ENCODE results near the gene RAB22A. TPM values are rescaled to one million over a fixed set of nuclear protein-coding genes. Genes with fewer than 3 reads are reported as not detected.
A peak's percentile ranks its signal among the peaks of the same experiment; 100 is the strongest.

The RAB22A gene
- total and polyA plus RNA-seq, 5 donors: 4.1 to 10.4 (median 9.0) TPM

GRCh38 chr20:58389324-58389967 lies 79.9 kb downstream of the RAB22A start:
- Histone ChIP-seq H3K27me3 (ENCODE audit: control insufficient read depth, insufficient read depth) (no peaks in the 10 kb centered on the region), H3K4me1 (ENCODE audit: control insufficient read depth, insufficient read depth, low read length) (peaks cover 19% of the 10 kb centered on the region), H3K4me3 (ENCODE audit: low read length) (peak overlapping the region; percentile 95), H3K9me3 (ENCODE audit: control insufficient read depth, low read length) (no peaks in the 10 kb centered on the region), H3K27ac (ENCODE audit: low read length) (peak overlapping the region; percentile 93)
- intact Hi-C loops (cut with DNase I): no loop called here
- ATAC-seq: peak; percentile 67 to 82
- 1% methylated on average over 56 of the region's 56 CpGs for WGBS
- DNase-seq: peak in 2 of 3 donors; percentile 51 to 76

DNA sequence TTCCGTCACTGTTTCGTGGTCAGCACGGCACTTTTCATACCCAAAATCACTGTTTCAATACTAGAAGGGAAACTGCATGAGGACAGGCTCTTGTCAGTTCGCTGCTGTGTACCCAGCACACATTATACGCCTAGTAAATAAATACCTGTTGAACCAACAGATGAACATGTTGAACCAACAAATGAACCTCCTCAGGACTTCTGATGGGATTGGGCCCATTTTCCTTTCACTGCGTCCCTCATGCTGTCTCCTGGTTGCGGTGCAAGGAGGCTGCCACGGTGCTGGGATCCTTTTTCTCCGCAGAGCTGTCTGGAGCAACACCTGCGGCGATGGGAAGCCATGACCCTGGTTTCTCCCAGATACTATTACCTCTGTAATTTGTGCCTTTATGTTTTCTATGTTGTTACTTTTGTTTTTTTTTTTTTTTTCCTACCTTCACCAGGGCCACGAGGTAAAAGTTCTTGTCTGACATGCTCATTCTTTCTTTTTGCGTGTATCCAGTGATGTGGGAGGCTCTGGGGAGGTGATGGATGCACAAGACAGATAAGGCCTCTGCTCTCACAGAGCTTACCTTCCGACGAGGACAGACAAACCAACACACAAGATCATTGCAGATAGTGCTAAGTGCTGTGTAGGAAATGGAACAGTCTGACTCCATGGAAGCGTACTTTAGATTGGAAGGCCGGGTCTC lies 80.6 kb downstream of the RAB22A start:
- no peaks in the 10 kb centered on the region for H3K9me3 ChIP-seq (ENCODE audit: control insufficient read depth, low read length)
- peak overlapping the region; percentile 95 for H3K4me3 ChIP-seq (ENCODE audit: low read length)
- 73% methylated on average over 17 of the region's 17 CpGs for WGBS
- H3K4me1 ChIP-seq (ENCODE audit: control insufficient read depth, insufficient read depth, low read length): peaks cover 19% of the 10 kb centered on the region
- ATAC-seq: no peak
- peak overlapping the region; percentile 93 for H3K27ac ChIP-seq (ENCODE audit: low read length)
- no peak for DNase-seq
- no peaks in the 10 kb centered on the region for H3K27me3 ChIP-seq (ENCODE audit: control insufficient read depth, insufficient read depth)
- intact Hi-C loops (cut with DNase I): no loop called here

- H3K27ac ChIP-seq (ENCODE audit: low read length): no peak overlapping the region
- no peaks in the 10 kb centered on the region for H3K9me3 ChIP-seq (ENCODE audit: control insufficient read depth, low read length)
- no peak for DNase-seq
- H3K4me3 ChIP-seq (ENCODE audit: low read length): peak overlapping the region; percentile 95
- peaks cover 19% of the 10 kb centered on the region for H3K4me1 ChIP-seq (ENCODE audit: control insufficient read depth, insufficient read depth, low read length)
- 95% methylated on average over 8 of the region's 8 CpGs for WGBS
- ATAC-seq: no peak
- H3K27me3 ChIP-seq (ENCODE audit: control insufficient read depth, insufficient read depth): no peaks in the 10 kb centered on the region
- intact Hi-C loops (cut with DNase I): no loop called here
Measured at GRCh38 chr20:58390659-58391035, 81.1 kb downstream of the RAB22A start.

DNA sequence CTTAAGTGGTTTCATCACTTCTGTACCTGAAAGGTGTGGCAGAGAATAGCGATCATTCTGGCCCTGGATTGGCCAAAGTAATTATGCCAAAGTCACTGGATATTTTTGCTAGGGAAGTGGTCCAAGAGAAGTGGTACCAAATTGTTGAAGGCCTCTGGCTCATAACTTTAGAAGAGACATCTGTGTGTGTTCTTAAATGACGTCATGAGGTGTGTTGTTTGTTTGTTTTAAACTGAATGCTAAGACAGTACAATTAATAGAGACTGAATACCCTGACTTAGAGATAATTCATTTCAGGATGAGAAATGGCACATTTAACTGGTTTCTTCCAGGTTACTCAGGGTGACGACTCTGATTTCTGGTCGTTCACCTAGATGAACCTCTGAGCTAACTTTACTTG lies 82.8 kb downstream of the RAB22A start:
- DNase-seq: no peak

GRCh38 chr20:58393299-58393698 lies 83.8 kb downstream of the RAB22A start:
- H3K27ac ChIP-seq (ENCODE audit: low read length): no peak overlapping the region
- no peak for DNase-seq
- intact Hi-C loops (cut with DNase I): no loop called here
- H3K9me3 ChIP-seq (ENCODE audit: control insufficient read depth, low read length): no peaks in the 10 kb centered on the region
- no peaks in the 10 kb centered on the region for H3K27me3 ChIP-seq (ENCODE audit: control insufficient read depth, insufficient read depth)
- no peak overlapping the region for H3K4me3 ChIP-seq (ENCODE audit: low read length)
- H3K4me1 ChIP-seq (ENCODE audit: control insufficient read depth, insufficient read depth, low read length): peaks cover 19% of the 10 kb centered on the region
- ATAC-seq: no peak
- 80% methylated on average over 3 of the region's 3 CpGs for WGBS

More for the DNA sequence above, 82.8 kb downstream of the RAB22A start:
- Histone ChIP-seq H3K27ac (ENCODE audit: low read length) (no peak overlapping the region), H3K9me3 (ENCODE audit: control insufficient read depth, low read length) (no peaks in the 10 kb centered on the region), H3K4me3 (ENCODE audit: low read length) (no peak overlapping the region), H3K4me1 (ENCODE audit: control insufficient read depth, insufficient read depth, low read length) (peaks cover 19% of the 10 kb centered on the region), H3K27me3 (ENCODE audit: control insufficient read depth, insufficient read depth) (no peaks in the 10 kb centered on the region)
- no peak for ATAC-seq
- intact Hi-C loops (cut with DNase I): no loop called here
- WGBS: 79% methylated on average over 4 of the region's 4 CpGs

DNA sequence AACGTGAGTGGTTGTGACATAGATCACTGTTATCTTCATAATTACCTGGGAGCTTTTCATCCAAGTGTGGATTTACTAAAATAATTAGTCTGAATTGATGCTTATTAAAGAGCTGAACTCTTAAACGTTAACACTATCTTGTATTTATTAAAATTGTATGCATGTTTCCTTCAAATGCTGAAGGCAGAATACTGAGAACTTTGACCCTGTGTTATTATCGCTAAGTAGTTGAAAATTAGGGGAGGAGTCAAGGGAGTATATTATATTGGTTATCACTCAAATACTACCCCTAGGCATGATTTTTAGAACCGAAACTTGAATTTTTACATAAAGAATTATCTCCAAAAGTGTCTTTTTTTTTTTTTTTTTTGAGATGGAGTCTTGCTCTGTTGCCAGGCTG lies 85.3 kb downstream of the RAB22A start:
- no peak for ATAC-seq
- no peaks in the 10 kb centered on the region for H3K9me3 ChIP-seq (ENCODE audit: control insufficient read depth, low read length)
- no peak overlapping the region for H3K27ac ChIP-seq (ENCODE audit: low read length)
- no peak for DNase-seq
- intact Hi-C loops (cut with DNase I): no loop called here
- WGBS: 81% methylated on average over 4 of the region's 4 CpGs
- H3K4me1 ChIP-seq (ENCODE audit: control insufficient read depth, insufficient read depth, low read length): peaks cover 18% of the 10 kb centered on the region
- H3K27me3 ChIP-seq (ENCODE audit: control insufficient read depth, insufficient read depth): no peaks in the 10 kb centered on the region
- no peak overlapping the region for H3K4me3 ChIP-seq (ENCODE audit: low read length)

- no peaks in the 10 kb centered on the region for H3K27me3 ChIP-seq (ENCODE audit: control insufficient read depth, insufficient read depth)
- intact Hi-C loops (cut with DNase I): no loop called here
- no peak for DNase-seq
Measured at GRCh38 chr20:58395604-58396003, 86.1 kb downstream of the RAB22A start.

GRCh38 chr20:58397429-58397828 lies 87.9 kb downstream of the RAB22A start:
- WGBS: 98% methylated on average over 6 of the region's 6 CpGs
- ATAC-seq: no peak
- H3K27me3 ChIP-seq (ENCODE audit: control insufficient read depth, insufficient read depth): no peaks in the 10 kb centered on the region
- H3K9me3 ChIP-seq (ENCODE audit: control insufficient read depth, low read length): no peaks in the 10 kb centered on the region
- peaks cover 4% of the 10 kb centered on the region for H3K4me1 ChIP-seq (ENCODE audit: control insufficient read depth, insufficient read depth, low read length)
- DNase-seq: no peak
- H3K27ac ChIP-seq (ENCODE audit: low read length): no peak overlapping the region
- H3K4me3 ChIP-seq (ENCODE audit: low read length): no peak overlapping the region
- intact Hi-C loops (cut with DNase I): no loop called here

More at GRCh38 chr20:58395604-58396003, 86.1 kb downstream of the RAB22A start:
- 95% methylated on average over 3 of the region's 3 CpGs for WGBS
- ATAC-seq: no peak
- Histone ChIP-seq H3K27ac (ENCODE audit: low read length) (no peak overlapping the region), H3K9me3 (ENCODE audit: control insufficient read depth, low read length) (no peaks in the 10 kb centered on the region), H3K4me1 (ENCODE audit: control insufficient read depth, insufficient read depth, low read length) (peaks cover 11% of the 10 kb centered on the region), H3K4me3 (ENCODE audit: low read length) (no peak overlapping the region)

DNA sequence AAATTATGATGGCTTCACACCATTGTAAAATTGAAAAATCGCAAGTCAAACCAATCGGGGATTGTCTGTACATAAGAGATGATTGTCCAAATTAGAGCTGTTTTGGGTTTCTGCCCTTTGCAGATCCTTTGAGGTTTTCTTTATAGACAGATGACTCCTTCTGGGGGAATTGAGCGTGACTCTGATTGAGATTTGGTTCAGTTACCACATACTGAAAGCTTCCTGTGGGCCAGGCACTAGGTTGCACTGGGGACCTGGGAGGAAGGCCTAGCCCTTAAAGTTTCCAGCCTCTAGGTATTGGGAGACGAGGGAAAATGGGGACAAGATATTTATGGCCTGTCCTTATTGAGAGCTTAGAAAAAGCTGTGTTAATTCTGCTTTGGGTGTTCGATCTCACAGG lies 88.7 kb downstream of the RAB22A start:
- intact Hi-C loops (cut with DNase I): no loop called here
- ATAC-seq (no peak), DNase-seq (no peak)
- Histone ChIP-seq H3K4me3 (ENCODE audit: low read length) (no peak overlapping the region), H3K27ac (ENCODE audit: low read length) (no peak overlapping the region), H3K27me3 (ENCODE audit: control insufficient read depth, insufficient read depth) (no peaks in the 10 kb centered on the region), H3K4me1 (ENCODE audit: control insufficient read depth, insufficient read depth, low read length) (peaks cover 4% of the 10 kb centered on the region), H3K9me3 (ENCODE audit: control insufficient read depth, low read length) (no peaks in the 10 kb centered on the region)
- WGBS: 83% methylated on average over 5 of the region's 5 CpGs

DNA sequence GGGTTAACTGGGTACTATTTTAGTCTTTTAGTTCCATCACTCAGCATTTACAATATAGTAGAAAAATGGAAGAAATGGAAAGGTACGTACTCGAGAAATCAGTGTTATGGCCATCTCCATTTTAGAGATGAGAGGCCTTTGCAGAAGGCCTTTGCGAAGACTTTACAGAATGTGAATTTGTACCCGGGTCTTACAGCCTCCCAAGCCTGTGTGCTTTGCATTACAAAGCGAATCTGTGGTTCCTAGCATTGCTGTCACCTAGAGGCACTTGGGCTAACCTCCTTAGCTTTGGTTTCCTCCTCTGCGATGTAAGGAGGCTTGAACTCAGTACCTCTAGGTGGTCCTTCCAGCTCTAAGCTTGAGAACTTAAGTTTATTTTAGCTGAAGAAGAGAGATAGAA lies 90.4 kb downstream of the RAB22A start:
- H3K4me1 ChIP-seq (ENCODE audit: control insufficient read depth, insufficient read depth, low read length): peaks cover 7% of the 10 kb centered on the region
- H3K27me3 ChIP-seq (ENCODE audit: control insufficient read depth, insufficient read depth): no peaks in the 10 kb centered on the region
- intact Hi-C loops (cut with DNase I): no loop called here
- no peaks in the 10 kb centered on the region for H3K9me3 ChIP-seq (ENCODE audit: control insufficient read depth, low read length)
- H3K27ac ChIP-seq (ENCODE audit: low read length): no peak overlapping the region
- 88% methylated on average over 6 of the region's 6 CpGs for whole genome bisulfite sequencing
- ATAC-seq: no peak
- H3K4me3 ChIP-seq (ENCODE audit: low read length): no peak overlapping the region
- no peak for DNase-seq

- no peak overlapping the region for H3K4me3 ChIP-seq (ENCODE audit: low read length)
- no peak for ATAC-seq
- no peaks in the 10 kb centered on the region for H3K27me3 ChIP-seq (ENCODE audit: control insufficient read depth, insufficient read depth)
- 83% methylated on average over 1 of the region's 1 CpG for WGBS
- peaks cover 7% of the 10 kb centered on the region for H3K4me1 ChIP-seq (ENCODE audit: control insufficient read depth, insufficient read depth, low read length)
- intact Hi-C loops (cut with DNase I): no loop called here
- DNase-seq: no peak
- no peak overlapping the region for H3K27ac ChIP-seq (ENCODE audit: low read length)
- H3K9me3 ChIP-seq (ENCODE audit: control insufficient read depth, low read length): no peaks in the 10 kb centered on the region
Measured at GRCh38 chr20:58401162-58401561, 91.6 kb downstream of the RAB22A start.
